Measurements from ENCODE around the gene KIFC1. TPM values are rescaled to one million over a fixed set of nuclear protein-coding genes. Genes with fewer than 3 reads are reported as not detected.
A peak's percentile ranks its signal among the peaks of the same experiment; 100 is the strongest.

KIFC1 gene
- total RNA-seq, 2 donors from 2014 or later, result 101 to 108 TPM

DNA sequence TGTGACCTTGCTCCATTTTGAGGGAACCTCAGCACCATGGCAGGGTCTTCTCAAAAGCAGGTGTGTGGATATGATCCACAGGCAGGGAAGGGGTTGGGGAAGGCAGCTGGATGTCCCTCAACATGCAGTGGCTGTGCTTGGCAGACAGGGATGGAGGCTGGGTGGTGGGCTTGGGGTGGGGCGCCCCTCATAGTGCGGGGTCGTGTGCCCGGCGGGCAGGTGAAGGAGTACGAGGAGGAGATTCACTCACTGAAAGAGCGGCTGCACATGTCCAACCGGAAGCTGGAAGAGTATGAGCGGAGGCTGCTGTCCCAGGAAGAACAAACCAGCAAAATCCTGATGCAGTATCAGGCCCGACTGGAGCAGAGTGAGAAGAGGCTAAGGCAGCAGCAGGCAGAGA is 54.7 kb downstream of the KIFC1 start:
- ATAC-seq (replicated peaks), result no peak
- H3K4me1 Mint-ChIP-seq, result peaks cover 5% of the 10 kb centered on the region
- no peaks in the 10 kb centered on the region for H3K9me3 Mint-ChIP-seq
- H3K4me3 Mint-ChIP-seq, result no peak overlapping the region
- no peaks in the 10 kb centered on the region for H3K27me3 Mint-ChIP-seq
- peaks cover 78% of the 10 kb centered on the region for H3K36me3 Mint-ChIP-seq (ENCODE audit: low read depth)
- peak overlapping the region; percentile 62 for H3K27ac Mint-ChIP-seq

DNA sequence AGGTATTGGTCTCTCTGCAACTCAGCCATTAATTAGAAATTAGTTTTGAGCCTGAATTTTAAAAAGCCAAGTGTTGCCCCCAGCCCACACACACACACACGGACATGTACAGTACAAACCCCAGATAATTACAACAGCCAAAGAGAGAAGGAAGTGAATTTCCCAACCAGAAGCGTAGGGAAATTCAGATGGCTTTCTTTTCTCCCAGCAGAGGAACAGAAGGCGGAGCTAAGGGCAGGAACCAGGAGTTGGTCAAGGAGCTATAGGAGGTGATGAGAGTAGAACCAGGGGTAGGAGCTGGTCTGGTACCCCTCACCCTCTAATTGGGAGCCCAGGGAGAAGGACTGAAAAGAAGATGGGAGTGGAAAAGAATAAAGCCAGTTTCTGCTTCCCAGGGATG is 58.8 kb downstream of the KIFC1 start:
- H3K9me3 Mint-ChIP-seq, result no peaks in the 10 kb centered on the region
- peaks cover 20% of the 10 kb centered on the region for H3K4me1 Mint-ChIP-seq
- peaks cover 75% of the 10 kb centered on the region for H3K36me3 Mint-ChIP-seq (ENCODE audit: low read depth)
- H3K27ac Mint-ChIP-seq, result peak overlapping the region; percentile 18
- H3K4me3 Mint-ChIP-seq, result no peak overlapping the region
- no peaks in the 10 kb centered on the region for H3K27me3 Mint-ChIP-seq
- no peak for ATAC-seq (replicated peaks)

DNA sequence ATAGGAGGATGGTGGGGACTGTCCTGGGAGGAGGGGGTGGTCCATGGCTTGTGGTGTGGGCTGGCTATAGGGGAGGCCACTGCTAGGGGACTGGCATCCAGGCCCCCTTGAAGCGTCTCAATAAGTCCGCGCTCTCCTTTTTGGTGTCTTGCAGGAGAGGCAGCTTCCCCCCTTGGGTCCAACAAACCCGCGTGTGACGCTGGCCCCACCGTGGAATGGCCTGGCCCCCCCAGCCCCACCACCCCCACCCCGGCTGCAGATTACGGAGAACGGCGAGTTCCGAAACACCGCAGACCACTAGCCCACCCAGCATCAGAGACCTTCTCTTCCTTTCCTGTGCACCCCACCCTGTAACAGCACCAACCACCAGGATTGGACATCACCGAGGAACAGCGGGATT is 60.0 kb downstream of the KIFC1 start:
- peaks cover 22% of the 10 kb centered on the region for H3K4me1 Mint-ChIP-seq
- H3K27ac Mint-ChIP-seq, result no peak overlapping the region
- H3K36me3 Mint-ChIP-seq (ENCODE audit: low read depth), result peaks cover 75% of the 10 kb centered on the region
- no peak for ATAC-seq (replicated peaks)
- H3K27me3 Mint-ChIP-seq, result no peaks in the 10 kb centered on the region
- H3K4me3 Mint-ChIP-seq, result no peak overlapping the region
- no peaks in the 10 kb centered on the region for H3K9me3 Mint-ChIP-seq

DNA sequence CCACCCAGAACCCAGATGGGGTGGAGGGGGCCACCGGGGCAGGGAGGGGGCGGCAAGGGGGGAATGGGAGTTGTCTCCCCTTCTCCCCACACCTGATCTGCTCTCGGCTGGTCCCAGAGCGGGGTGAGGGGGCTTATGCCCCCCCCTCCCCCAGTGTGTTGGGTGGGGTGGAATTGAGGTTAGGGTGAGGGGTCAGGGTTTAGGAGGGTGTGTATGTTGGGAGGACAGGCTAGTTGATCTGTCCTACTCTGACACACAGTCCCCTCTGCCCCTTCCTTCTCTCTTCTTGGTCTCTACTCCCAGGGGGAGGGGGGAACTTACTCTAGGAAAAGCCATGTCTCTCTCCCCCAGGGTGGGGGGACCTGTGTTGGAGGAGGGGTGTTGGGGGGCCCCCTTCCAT is 60.9 kb downstream of the KIFC1 start:
- H3K4me3 Mint-ChIP-seq, result peak overlapping the region; percentile 96
- no peaks in the 10 kb centered on the region for H3K9me3 Mint-ChIP-seq
- peak overlapping the region; percentile 98 for H3K27ac Mint-ChIP-seq
- peaks cover 71% of the 10 kb centered on the region for H3K36me3 Mint-ChIP-seq (ENCODE audit: low read depth)
- H3K27me3 Mint-ChIP-seq, result no peaks in the 10 kb centered on the region
- H3K4me1 Mint-ChIP-seq, result peaks cover 22% of the 10 kb centered on the region
- ATAC-seq (replicated peaks), result no peak

DNA sequence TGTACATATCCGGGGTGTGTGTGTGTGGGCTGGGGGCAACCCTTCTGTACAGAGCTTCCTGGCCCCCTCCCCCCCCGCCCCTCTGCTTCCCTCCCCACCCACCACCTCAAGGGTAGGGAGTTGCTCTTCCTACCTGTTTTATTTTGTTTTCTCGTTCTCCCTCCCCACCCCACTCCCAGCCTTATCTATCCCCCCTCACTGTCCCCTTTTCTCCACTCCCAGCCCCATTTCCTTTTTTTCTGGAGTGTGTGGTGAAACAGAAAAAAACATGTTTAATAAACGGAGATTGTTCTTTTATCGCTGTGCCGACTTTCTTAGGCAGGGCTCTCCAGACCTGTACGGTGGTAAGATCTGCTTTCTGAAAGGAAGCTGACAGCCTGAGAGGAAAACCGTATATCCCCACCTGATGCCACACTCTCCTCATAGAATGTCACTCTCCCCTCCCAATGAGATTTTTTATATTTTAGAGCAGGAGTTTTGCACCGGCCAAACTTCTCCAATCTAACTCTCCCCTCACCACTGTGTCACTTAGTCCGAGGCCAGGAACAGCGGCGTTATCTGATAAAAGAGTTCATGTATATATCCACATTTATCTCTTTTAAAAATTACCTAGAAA is 61.9 kb downstream of the KIFC1 start:
- ATAC-seq (replicated peaks), result no peak
- H3K4me1 Mint-ChIP-seq, result peaks cover 22% of the 10 kb centered on the region
- peak overlapping the region; percentile 96 for H3K4me3 Mint-ChIP-seq
- H3K27me3 Mint-ChIP-seq, result no peaks in the 10 kb centered on the region
- H3K9me3 Mint-ChIP-seq, result no peaks in the 10 kb centered on the region
- peak overlapping the region; percentile 98 for H3K27ac Mint-ChIP-seq
- H3K36me3 Mint-ChIP-seq (ENCODE audit: low read depth), result peaks cover 61% of the 10 kb centered on the region

DNA sequence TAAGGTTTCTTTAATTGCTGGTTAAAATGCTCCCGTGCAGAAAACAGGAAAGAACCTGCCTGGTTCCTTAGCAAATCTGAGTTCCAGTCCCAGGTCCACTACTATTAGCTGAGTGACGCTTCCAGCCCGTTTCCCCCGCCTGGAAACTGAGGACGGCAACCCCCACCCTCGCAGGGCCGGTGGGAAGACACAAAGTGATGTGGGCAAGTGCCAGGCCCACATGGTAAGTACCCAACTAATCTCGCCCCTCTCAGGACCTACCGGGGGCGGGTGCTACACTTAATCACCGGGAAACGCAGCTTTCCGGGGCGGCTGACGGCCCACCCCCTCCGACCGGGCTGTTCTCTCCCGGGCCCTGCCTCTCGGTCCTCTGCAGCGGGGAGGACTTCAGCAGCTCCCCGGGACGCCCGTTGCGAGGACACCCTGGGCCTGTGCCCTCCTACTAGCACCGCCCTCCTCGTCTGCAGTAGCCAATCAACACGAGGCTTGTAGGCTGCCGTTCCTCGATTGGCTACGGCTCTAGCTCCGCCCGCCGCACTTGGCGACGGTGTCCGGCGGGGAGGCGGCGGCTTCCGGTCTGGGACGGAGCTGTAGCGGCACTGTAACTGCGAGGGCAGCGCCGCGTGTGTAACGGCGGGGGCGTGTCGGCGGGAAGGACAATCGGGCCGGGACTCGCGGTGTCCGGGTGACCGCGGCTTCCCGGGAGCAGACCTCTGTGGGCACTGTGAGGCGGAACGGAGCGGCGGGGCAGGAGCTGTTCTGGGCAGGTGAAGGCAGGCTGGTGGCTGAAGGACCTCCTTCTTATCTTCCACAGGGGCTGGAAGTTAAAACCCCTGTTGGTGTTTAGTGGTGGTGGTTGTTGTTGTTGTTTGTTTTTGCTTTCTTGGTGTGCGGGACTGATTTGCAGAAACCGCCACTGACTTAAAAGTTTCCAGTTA is 62.7 kb downstream of the KIFC1 start, which contains the start of gene ZBTB9:
Gene ZBTB9 (plus strand): TSS at position 568 of the 938 bp plus-strand sequence. CDS start 525 bp downstream, outside the sequence.
- Mint-ChIP-seq H3K36me3 (ENCODE audit: low read depth) (peaks cover 54% of the 10 kb centered on the region), H3K27ac (peak within 1 kb of the TSS; percentile 98)
- peak; percentile 99 for ATAC-seq (replicated peaks)

DNA sequence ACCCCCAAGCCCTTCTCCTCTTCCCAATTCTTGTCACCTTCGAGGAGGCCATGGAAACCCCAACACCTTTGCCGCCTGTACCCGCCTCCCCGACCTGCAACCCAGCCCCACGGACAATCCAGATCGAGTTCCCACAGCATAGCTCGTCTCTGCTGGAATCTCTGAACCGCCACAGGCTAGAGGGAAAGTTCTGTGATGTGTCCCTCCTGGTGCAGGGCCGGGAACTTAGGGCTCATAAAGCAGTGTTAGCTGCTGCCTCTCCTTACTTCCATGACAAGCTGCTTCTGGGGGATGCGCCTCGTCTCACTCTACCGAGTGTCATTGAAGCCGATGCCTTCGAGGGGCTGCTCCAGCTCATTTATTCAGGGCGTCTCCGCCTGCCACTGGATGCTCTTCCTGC is 63.4 kb downstream of the KIFC1 start:
- H3K27me3 Mint-ChIP-seq, result no peaks in the 10 kb centered on the region
- H3K36me3 Mint-ChIP-seq (ENCODE audit: low read depth), result peaks cover 47% of the 10 kb centered on the region

More for the DNA sequence above, 62.7 kb downstream of the KIFC1 start, which contains the start of gene ZBTB9:
- Mint-ChIP-seq H3K4me1 (peaks cover 16% of the 10 kb centered on the region), H3K27me3 (no peaks in the 10 kb centered on the region), H3K9me3 (no peaks in the 10 kb centered on the region), H3K4me3 (peak within 1 kb of the TSS; percentile 96)

DNA sequence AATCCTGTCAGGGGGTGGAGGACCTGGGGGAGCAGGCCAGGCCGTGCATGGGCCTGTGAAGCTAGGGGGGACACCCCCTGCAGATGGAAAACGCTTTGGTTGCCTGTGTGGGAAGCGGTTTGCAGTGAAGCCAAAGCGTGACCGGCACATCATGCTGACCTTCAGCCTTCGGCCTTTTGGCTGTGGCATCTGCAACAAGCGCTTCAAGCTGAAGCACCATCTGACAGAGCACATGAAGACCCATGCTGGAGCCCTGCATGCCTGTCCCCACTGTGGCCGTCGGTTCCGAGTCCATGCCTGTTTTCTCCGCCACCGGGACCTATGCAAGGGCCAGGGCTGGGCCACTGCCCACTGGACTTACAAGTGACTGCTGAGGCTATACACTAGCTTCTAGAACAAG is 64.5 kb downstream of the KIFC1 start:
- H3K4me3 Mint-ChIP-seq, result no peak overlapping the region
- ATAC-seq (replicated peaks), result no peak
- no peaks in the 10 kb centered on the region for H3K27me3 Mint-ChIP-seq
- peaks cover 47% of the 10 kb centered on the region for H3K36me3 Mint-ChIP-seq (ENCODE audit: low read depth)
- H3K9me3 Mint-ChIP-seq, result no peaks in the 10 kb centered on the region
- H3K27ac Mint-ChIP-seq, result no peak overlapping the region
- peaks cover 16% of the 10 kb centered on the region for H3K4me1 Mint-ChIP-seq

More for the DNA sequence above, 63.4 kb downstream of the KIFC1 start:
- peak overlapping the region; percentile 96 for H3K4me3 Mint-ChIP-seq
- no peak for ATAC-seq (replicated peaks)
- H3K27ac Mint-ChIP-seq, result peak overlapping the region; percentile 98
- H3K4me1 Mint-ChIP-seq, result peaks cover 16% of the 10 kb centered on the region
- H3K9me3 Mint-ChIP-seq, result no peaks in the 10 kb centered on the region

DNA sequence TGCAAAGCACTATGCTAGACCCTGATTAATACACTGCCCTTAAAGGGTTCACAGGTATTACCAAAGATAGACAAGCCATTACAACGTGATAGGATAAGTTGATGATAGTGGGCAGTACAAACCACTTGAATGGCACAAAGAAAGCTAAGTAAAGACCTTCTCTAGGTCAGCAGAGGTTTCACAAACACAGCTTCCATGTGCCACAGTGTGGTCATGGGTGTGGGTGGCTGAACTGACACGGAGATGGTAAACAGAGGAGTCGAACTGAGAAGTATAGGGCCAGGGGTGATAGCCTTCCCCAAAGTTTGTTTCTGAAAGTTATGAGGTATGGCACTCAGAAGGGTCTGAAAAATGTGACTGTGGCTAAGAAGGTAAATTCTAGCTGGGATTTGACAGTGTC is 67.1 kb downstream of the KIFC1 start:
- Mint-ChIP-seq H3K4me1 (peaks cover 7% of the 10 kb centered on the region), H3K9me3 (no peaks in the 10 kb centered on the region), H3K4me3 (no peak overlapping the region), H3K27me3 (no peaks in the 10 kb centered on the region), H3K27ac (no peak overlapping the region), H3K36me3 (ENCODE audit: low read depth) (peaks cover 34% of the 10 kb centered on the region)
- ATAC-seq (replicated peaks), result no peak

DNA sequence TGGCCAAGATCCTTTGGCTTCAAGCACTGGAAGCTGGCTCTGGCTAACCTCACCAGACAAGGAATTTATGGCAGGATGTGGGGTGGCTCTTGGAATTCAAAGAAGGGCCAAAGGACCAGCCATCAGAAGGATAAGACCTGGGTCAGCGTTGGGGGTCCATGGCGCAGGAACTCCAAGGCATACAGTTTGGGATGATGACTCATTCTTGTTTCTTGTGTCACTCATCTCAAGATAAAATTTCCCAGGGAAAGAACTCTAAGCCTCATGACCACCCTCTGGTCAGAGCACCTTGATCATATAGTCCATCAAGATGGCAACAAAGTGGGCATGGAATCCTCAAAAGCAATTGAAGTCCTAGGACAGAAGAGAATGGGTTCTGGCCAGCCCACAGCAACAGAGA is 67.6 kb downstream of the KIFC1 start:
- no peak for ATAC-seq (replicated peaks)
- Mint-ChIP-seq H3K9me3 (no peaks in the 10 kb centered on the region), H3K4me1 (peaks cover 5% of the 10 kb centered on the region), H3K36me3 (ENCODE audit: low read depth) (peaks cover 30% of the 10 kb centered on the region), H3K4me3 (no peak overlapping the region), H3K27me3 (no peaks in the 10 kb centered on the region), H3K27ac (no peak overlapping the region)

Other genes starting within 250 kb of the KIFC1 start
- 1 to 10 TPM; 1.2 to 3.3 TPM for gene COL11A2, start 199.4 kb upstream of the KIFC1 start, total RNA-seq
- gene RXRB, start 191.2 kb upstream of the KIFC1 start, total RNA-seq, result 10 to 100 TPM; 31.0 to 68.7 TPM
- 10 to 100 TPM; 50.5 to 65.0 TPM for gene SLC39A7, start 191.0 kb upstream of the KIFC1 start, total RNA-seq
- 10 to 100 TPM in 1 of 2 donors, 1 to 10 TPM in 1; 3.4 to 13.1 TPM for gene HSD17B8, start 187.2 kb upstream of the KIFC1 start, total RNA-seq
- gene RING1, start 183.3 kb upstream of the KIFC1 start, total RNA-seq, result 10 to 100 TPM; 22.7 to 25.1 TPM
- 10 to 100 TPM; 42.5 to 43.2 TPM for gene VPS52, start 119.9 kb upstream of the KIFC1 start, total RNA-seq
- gene RPS18, start 119.7 kb upstream of the KIFC1 start, total RNA-seq, result 1,000 to 10,000 TPM; 3,349 to 4,633 TPM
- 1 to 10 TPM; 4.0 to 5.8 TPM for gene B3GALT4, start 114.7 kb upstream of the KIFC1 start, total RNA-seq
- 10 to 100 TPM; 51.2 to 98.7 TPM for gene WDR46, start 102.6 kb upstream of the KIFC1 start, total RNA-seq
- 10 to 100 TPM; 57.9 to 81.2 TPM for gene PFDN6, start 102.2 kb upstream of the KIFC1 start, total RNA-seq
- 10 to 100 TPM; 37.7 to 73.4 TPM for gene RGL2, start 92.9 kb upstream of the KIFC1 start, total RNA-seq
- gene TAPBP, start 77.7 kb upstream of the KIFC1 start, total RNA-seq, result 100 to 1,000 TPM; 176 to 194 TPM
- gene ZBTB22, start 74.1 kb upstream of the KIFC1 start, total RNA-seq, result 10 to 100 TPM in 1 of 2 donors, 1 to 10 TPM in 1; 6.9 to 20.0 TPM
- 10 to 100 TPM; 62.2 to 77.3 TPM for gene DAXX, start 68.9 kb upstream of the KIFC1 start, total RNA-seq
- gene PHF1, start 19.2 kb downstream of the KIFC1 start, total RNA-seq, result 100 to 1,000 TPM in 1 of 2 donors, 10 to 100 TPM in 1; 27.2 to 133 TPM
- gene CUTA, start 26.3 kb downstream of the KIFC1 start, total RNA-seq, result 100 to 1,000 TPM; 163 to 248 TPM
- gene SYNGAP1, start 28.2 kb downstream of the KIFC1 start, total RNA-seq, result 100 to 1,000 TPM in 1 of 2 donors, 10 to 100 TPM in 1; 43.2 to 156 TPM
- gene ZBTB9, start 62.8 kb downstream of the KIFC1 start, total RNA-seq, result 10 to 100 TPM; 11.6 to 12.5 TPM
- gene BAK1, start 188.5 kb downstream of the KIFC1 start, total RNA-seq, result 10 to 100 TPM; 48.8 to 61.9 TPM
- gene ITPR3, start 229.5 kb downstream of the KIFC1 start, total RNA-seq, result 10 to 100 TPM; 57.0 to 59.7 TPM